Smooth muscle cell (in vitro differentiated cells): Measurements from ENCODE around the gene CREB3L4. TPM values are rescaled to one million over a fixed set of nuclear protein-coding genes. Genes with fewer than 3 reads are reported as not detected.

ENCODE experiments used
- DNase-seq: peaks from one replicate; lab custom pipeline; 2025; ENCODE audit not compliant: unreplicated experiment; lab: John Stamatoyannopoulos, UW
- H2AFZ ChIP-seq: fragments of 200-600 bp; sonication (generic); 2 replicates; pipeline ENCODE4 v1.6.0; 2016; ENCODE audit warnings: antibody characterized with exemption, low read depth, mild to moderate bottlenecking
- H3F3A ChIP-seq: fragments of 200-600 bp; sonication (generic); 2 replicates; pipeline ENCODE4 v1.6.0; 2017; ENCODE audit warnings: antibody characterized with exemption, low read depth
- H3K27ac ChIP-seq: fragments of 200-600 bp; sonication (generic); 2 replicates; pipeline ENCODE4 v1.5.1; 2016; ENCODE audit warnings: low read depth, mild to moderate bottlenecking
- H3K27me3 ChIP-seq: fragments of 200-600 bp; sonication (generic); 2 replicates; pipeline ENCODE4 v1.6.1; 2016; ENCODE audit warnings: low read depth, mild to moderate bottlenecking
- H3K36me3 ChIP-seq: fragments of 200-600 bp; sonication (generic); 2 replicates; pipeline ENCODE4 v1.5.1; 2016; ENCODE audit warnings: low read depth
- H3K4me1 ChIP-seq: fragments of 200-600 bp; sonication (generic); 2 replicates; pipeline ENCODE4 v1.5.1; 2016; ENCODE audit warnings: low read depth
- H3K4me2 ChIP-seq: fragments of 200-600 bp; sonication (generic); 2 replicates; pipeline ENCODE4 v1.6.0; 2016; ENCODE audit warnings: mild to moderate bottlenecking
- H3K4me3 ChIP-seq: fragments of 200-600 bp; sonication (generic); 2 replicates; pipeline ENCODE4 v1.5.1; 2016; ENCODE audit warnings: mild to moderate bottlenecking
- H3K79me2 ChIP-seq: fragments of 200-600 bp; sonication (generic); 2 replicates; pipeline ENCODE4 v1.6.0; 2016; ENCODE audit warnings: low read depth, mild to moderate bottlenecking
- H3K9ac ChIP-seq: fragments of 200-600 bp; sonication (generic); 2 replicates; pipeline ENCODE4 v1.6.0; 2016; ENCODE audit warnings: low read depth
- H3K9me3 ChIP-seq: fragments of 200-600 bp; sonication (generic); replicated peaks from 2 replicates; pipeline ENCODE4 v1.5.1; 2016; ENCODE audit warnings: low read depth
- H4K20me1 ChIP-seq: fragments of 200-600 bp; sonication (generic); 2 replicates; pipeline ENCODE4 v1.6.0; 2016; ENCODE audit warnings: low read depth
- WGBS: methylation state at CpG from one replicate; pipeline ENCODE4 v1.1.7; 2016; ENCODE audit warnings: low lambda C conversion rate; 5-methylcytosine and 5-hydroxymethylcytosine counted together
- polyA plus RNA-seq: library from polyadenylated mRNA; unstranded; fragments of >200 nt; fragmentation: Nextera tagmentation; extraction: Ambion mirVana; gene quantifications from 2 replicates; pipeline ENCODE4 v1.2.1, GENCODE V29; 2016
- total RNA-seq: library from RNA; depleted of rRNA; stranded (reverse); fragments of >200 nt; gene quantifications from 2 replicates; pipeline ENCODE4 v1.2.3, GENCODE V29; 2014
- TF ChIP-seq, protein P1 (sequence below): fragments of 200-600 bp; sonication (generic); IDR thresholded peaks from 2 replicates; pipeline ENCODE4 v1.5.1; 2017; ENCODE audit warnings: borderline replicate concordance, mild to moderate bottlenecking, antibody characterized with exemption; ENCODE audit not compliant: insufficient read depth, poor library complexity, severe bottlenecking

CREB3L4 gene
- total and polyA plus RNA-seq, 2 experiments from 2014 or later, result 9.0 to 14.9 TPM

DNA sequence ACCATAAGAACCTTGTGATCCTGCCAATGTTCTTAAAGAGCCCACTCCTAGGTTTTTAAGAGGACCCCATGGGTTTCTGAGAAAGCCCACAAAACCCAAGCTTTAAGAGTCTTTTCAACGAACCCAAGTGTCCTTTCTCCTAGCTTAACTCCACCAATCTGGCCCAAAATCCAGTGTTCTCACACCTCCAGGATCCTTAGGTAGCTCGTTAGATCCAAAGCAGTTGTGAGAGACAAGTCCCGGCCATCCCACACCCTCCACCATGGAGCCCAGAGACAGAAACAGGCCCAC lies 22.9 kb upstream of the CREB3L4 start:
- no peak overlapping the region for H3K27ac ChIP-seq
- WGBS, result 93% methylated on average over 3 of the region's 3 CpGs
- TF ChIP-seq, protein P1, sequence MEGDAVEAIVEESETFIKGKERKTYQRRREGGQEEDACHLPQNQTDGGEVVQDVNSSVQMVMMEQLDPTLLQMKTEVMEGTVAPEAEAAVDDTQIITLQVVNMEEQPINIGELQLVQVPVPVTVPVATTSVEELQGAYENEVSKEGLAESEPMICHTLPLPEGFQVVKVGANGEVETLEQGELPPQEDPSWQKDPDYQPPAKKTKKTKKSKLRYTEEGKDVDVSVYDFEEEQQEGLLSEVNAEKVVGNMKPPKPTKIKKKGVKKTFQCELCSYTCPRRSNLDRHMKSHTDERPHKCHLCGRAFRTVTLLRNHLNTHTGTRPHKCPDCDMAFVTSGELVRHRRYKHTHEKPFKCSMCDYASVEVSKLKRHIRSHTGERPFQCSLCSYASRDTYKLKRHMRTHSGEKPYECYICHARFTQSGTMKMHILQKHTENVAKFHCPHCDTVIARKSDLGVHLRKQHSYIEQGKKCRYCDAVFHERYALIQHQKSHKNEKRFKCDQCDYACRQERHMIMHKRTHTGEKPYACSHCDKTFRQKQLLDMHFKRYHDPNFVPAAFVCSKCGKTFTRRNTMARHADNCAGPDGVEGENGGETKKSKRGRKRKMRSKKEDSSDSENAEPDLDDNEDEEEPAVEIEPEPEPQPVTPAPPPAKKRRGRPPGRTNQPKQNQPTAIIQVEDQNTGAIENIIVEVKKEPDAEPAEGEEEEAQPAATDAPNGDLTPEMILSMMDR, result no peak

DNA sequence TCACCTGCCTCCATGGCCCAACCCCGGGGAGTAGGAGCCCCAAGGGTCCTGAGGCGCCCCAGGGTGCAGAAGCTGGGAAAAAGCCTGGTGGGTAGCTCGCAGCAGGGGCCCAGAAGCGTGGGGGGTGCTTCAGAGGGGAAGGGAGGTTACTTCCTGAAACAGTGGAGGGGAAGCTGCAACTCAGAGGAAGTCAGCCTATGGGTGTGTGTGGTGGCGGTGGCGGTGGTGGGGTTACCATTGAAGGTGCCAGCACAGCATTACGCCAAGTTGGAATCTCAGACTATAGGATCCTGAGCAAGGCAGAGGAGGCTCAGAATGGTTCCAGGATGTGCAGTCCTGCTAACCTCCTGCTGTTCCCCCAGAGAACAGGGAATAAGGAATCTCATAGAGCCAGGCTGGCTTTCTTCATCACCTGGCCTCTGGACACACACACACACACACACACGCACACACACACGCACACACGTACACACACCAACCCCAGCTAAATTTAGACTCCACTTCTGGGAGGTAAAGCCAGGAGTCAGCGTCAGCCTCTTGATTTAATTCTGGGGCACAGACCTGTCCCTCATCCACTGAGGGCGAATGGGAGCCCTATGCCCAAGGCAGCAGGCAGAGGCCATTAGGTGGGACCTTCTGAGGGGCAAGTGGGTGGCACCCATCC lies 22.4 kb upstream of the CREB3L4 start:
- Histone ChIP-seq H3K4me2 (peak overlapping the region; percentile 97), H3K9me3 (no peaks in the 10 kb centered on the region), H3K4me1 (no peaks in the 10 kb centered on the region), H3F3A (no peaks in the 10 kb centered on the region), H4K20me1 (no peaks in the 10 kb centered on the region), H3K9ac (peak overlapping the region; percentile 64), H3K27me3 (no peaks in the 10 kb centered on the region), H3K79me2 (peaks cover 19% of the 10 kb centered on the region), H2AFZ (peak overlapping the region; percentile 45), H3K27ac (peak overlapping the region; percentile 62), H3K4me3 (peak overlapping the region; percentile 96), H3K36me3 (no peaks in the 10 kb centered on the region)
- TF ChIP-seq, protein P1, result no peak
- no peak for DNase-seq
- 62% methylated on average over 12 of the region's 12 CpGs for WGBS

More for the DNA sequence above, 22.9 kb upstream of the CREB3L4 start:
- no peaks in the 10 kb centered on the region for H3K27me3 ChIP-seq
- H3K9me3 ChIP-seq, result no peaks in the 10 kb centered on the region
- H3K4me2 ChIP-seq, result peak overlapping the region; percentile 97
- no peaks in the 10 kb centered on the region for H3K36me3 ChIP-seq
- DNase-seq, result no peak
- H3K4me1 ChIP-seq, result no peaks in the 10 kb centered on the region
- H4K20me1 ChIP-seq, result no peaks in the 10 kb centered on the region
- H3F3A ChIP-seq, result no peaks in the 10 kb centered on the region
- H3K4me3 ChIP-seq, result peak overlapping the region; percentile 96
- no peak overlapping the region for H3K9ac ChIP-seq
- no peak overlapping the region for H2AFZ ChIP-seq
- H3K79me2 ChIP-seq, result peaks cover 19% of the 10 kb centered on the region

DNA sequence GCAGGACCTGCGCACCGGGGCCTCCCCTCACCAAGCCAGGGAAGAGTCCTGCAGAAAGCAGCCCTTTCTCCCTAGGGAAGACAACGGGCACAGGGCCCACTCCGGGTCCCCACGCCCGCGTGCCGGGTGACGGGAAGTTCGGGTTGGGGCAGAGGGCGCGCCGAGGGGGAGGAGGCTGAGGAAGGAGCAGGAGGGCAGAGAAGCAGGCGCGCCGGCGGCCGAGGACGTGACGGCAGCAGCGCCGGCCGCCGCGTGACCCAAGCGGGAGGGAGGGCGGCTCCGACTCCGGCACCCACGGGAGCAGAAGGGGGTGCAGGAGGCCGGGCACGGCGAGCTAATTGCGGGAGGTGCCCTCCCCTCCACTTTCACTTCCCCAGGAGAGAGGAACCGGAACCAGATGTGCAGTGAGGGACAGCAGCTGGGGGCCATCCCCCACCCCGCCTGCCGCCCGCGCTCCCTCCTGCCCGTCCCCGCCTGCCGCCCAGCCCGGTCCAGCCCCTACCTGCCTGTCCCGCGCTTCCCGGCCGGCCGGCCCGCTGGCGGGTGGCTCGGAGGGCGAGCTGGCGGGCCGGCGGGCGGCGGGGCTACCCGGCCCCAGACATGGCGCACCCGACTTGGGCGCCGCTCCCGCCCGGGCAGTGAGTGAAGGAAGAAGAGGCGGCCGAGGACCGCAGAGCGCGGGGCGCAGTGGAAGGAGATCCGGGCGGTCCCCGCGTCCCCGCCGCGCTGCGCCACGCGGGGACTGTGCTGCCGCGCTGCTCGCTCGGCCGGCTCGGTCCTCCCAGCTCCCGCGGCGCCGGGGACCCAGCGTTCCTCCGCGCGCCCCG lies 21.7 kb upstream of the CREB3L4 start:
- WGBS, result under 1% methylated on average over 64 of the region's 95 CpGs
- Histone ChIP-seq H3K4me1 (no peaks in the 10 kb centered on the region), H3K9me3 (no peaks in the 10 kb centered on the region), H3K4me3 (peak overlapping the region; percentile 96), H3K4me2 (peak overlapping the region; percentile 97), H3K27ac (peak overlapping the region; percentile 62), H4K20me1 (no peaks in the 10 kb centered on the region), H3K9ac (peak overlapping the region; percentile 64), H3K36me3 (no peaks in the 10 kb centered on the region), H3K79me2 (peaks cover 19% of the 10 kb centered on the region), H3K27me3 (no peaks in the 10 kb centered on the region), H3F3A (no peaks in the 10 kb centered on the region), H2AFZ (peak overlapping the region; percentile 45)
- TF ChIP-seq, protein P1, result no peak
- peak; percentile 25 for DNase-seq
